H1 (cell line): Measurements from ENCODE around the gene XKR7.

ENCODE experiments used
- HDAC2 ChIP-seq, 2 experiments: fragments of 300-600 bp in 1 of 2; sonication (generic) in 1 of 2; IDR thresholded peaks; 2 replicates each; pipeline ENCODE4 v1.6.1; 2011 to 2012; ENCODE audit warnings: low read depth in 2 of 2, low read length in 2 of 2, mild to moderate bottlenecking in 2 of 2, moderate library complexity in 2 of 2, borderline replicate concordance in 1 of 2, inconsistent platforms in 1 of 2
- JUN ChIP-seq: IDR thresholded peaks from 2 replicates; pipeline ENCODE4 v1.6.1; 2011; ENCODE audit warnings: low read depth, mild to moderate bottlenecking, improper control_type of control experiment, low read length
- RXRA ChIP-seq: IDR thresholded peaks from 2 replicates; pipeline ENCODE4 v1.6.1; 2011; ENCODE audit warnings: low read depth, mild to moderate bottlenecking, low read length, moderate library complexity; ENCODE audit not compliant: insufficient read depth
- SIRT6 ChIP-seq: IDR thresholded peaks from one replicate; pipeline ENCODE4 v1.7.1; 2012; ENCODE audit warnings: low read length, inconsistent platforms
- SUZ12 ChIP-seq: fragments of 200-600 bp; sonication (generic); IDR thresholded peaks from 2 replicates; pipeline ENCODE4 v1.6.1; 2012; ENCODE audit warnings: mild to moderate bottlenecking, inconsistent platforms, low read length, moderate library complexity, mixed read lengths
- TF ChIP-seq, protein P1 (sequence below), 3 experiments: IDR thresholded peaks; 1 replicate in 2 of 3; 2 replicates in 1 of 3; pipeline versions ENCODE4 v1.5.1 to v1.6.1; 2011; ENCODE audit warnings: low read length in 3 of 3, mild to moderate bottlenecking in 3 of 3, inconsistent platforms in 2 of 3, low read depth in 1 of 3, moderate library complexity in 1 of 3; ENCODE audit not compliant: insufficient read depth in 1 of 3; ENCODE audit errors: control extremely low read depth in 1 of 3

DNA sequence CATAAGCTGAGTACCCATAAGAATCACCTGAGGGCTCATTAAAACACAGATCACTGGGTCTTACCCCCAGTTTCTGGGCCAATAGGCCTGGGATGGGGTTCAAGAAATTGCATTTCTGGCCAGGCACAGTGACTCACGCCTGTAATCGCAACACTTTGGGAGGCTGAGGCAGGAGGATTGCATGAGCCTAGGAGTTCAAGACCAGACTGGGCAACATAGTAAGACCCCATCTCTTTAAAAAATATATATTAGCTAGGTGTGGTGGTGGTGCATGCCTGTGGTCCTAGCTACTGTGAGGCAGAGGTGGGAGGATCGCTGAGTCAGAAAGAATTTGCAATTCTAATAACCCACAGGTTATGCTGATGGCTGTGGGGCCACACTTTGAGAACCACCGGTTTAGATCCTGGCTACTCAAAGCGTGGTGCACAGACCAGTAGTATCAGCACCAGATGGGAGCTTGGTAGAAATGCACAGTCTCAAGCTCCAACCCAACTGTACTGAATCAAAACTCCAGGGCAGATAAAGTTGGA, 44.3 kb downstream of the XKR7 start:
- TF ChIP-seq RXRA (no peak), SUZ12 (no peak), SIRT6 (no peak), HDAC2 (IDR thresholded peaks at IDR 0.05; ENCODE audit: borderline replicate concordance in 1 of 2, low read depth in 2 of 2, low read length in 2 of 2) (no peak), JUN (no peak)
- TF ChIP-seq, protein P1, sequence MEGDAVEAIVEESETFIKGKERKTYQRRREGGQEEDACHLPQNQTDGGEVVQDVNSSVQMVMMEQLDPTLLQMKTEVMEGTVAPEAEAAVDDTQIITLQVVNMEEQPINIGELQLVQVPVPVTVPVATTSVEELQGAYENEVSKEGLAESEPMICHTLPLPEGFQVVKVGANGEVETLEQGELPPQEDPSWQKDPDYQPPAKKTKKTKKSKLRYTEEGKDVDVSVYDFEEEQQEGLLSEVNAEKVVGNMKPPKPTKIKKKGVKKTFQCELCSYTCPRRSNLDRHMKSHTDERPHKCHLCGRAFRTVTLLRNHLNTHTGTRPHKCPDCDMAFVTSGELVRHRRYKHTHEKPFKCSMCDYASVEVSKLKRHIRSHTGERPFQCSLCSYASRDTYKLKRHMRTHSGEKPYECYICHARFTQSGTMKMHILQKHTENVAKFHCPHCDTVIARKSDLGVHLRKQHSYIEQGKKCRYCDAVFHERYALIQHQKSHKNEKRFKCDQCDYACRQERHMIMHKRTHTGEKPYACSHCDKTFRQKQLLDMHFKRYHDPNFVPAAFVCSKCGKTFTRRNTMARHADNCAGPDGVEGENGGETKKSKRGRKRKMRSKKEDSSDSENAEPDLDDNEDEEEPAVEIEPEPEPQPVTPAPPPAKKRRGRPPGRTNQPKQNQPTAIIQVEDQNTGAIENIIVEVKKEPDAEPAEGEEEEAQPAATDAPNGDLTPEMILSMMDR (IDR thresholded peaks at IDR 0.05; ENCODE audit: control extremely low read depth in 1 of 3, insufficient read depth in 1 of 3, low read depth in 1 of 3, low read length in 3 of 3), result no peak
